SK-N-SH treated with all-trans-retinoic acid at 6 μM for 48 hours (cell line): Measurements from ENCODE around the gene TICRR.

Experiments used
- ATAC-seq: fragments of 200-7000 bp; cut with Tn5 transposase; 3 replicates; pipeline ENCODE4 v1.9.1; 2020; ENCODE audit warnings: mild to moderate bottlenecking, moderate library complexity
- ARNTL ChIP-seq: fragments of 450-650 bp; formaldehyde crosslinking; IDR thresholded peaks from 2 replicates; pipeline ENCODE4 v1.5.0; 2020; ENCODE audit warnings: low read depth, mild to moderate bottlenecking, moderate library complexity, borderline replicate concordance
- CSDC2 ChIP-seq: fragments of 250-450 bp; sonication (Bioruptor Pico); IDR thresholded peaks from 2 replicates; pipeline ENCODE4 v1.5.0; 2020; ENCODE audit warnings: mild to moderate bottlenecking, moderate library complexity
- CSRNP3 ChIP-seq: fragments of 250-450 bp; sonication (Bioruptor Pico); IDR thresholded peaks from 2 replicates; pipeline ENCODE4 v1.5.1; 2021; ENCODE audit warnings: mild to moderate bottlenecking, moderate library complexity
- ESRRG ChIP-seq: fragments of 250-450 bp; sonication (Bioruptor Pico); IDR thresholded peaks from 2 replicates; pipeline ENCODE4 v1.6.1; 2021; ENCODE audit warnings: mild to moderate bottlenecking
- GLIS3 ChIP-seq: fragments of 250-450 bp; sonication (Bioruptor Pico); IDR thresholded peaks from 2 replicates; pipeline ENCODE4 v1.5.0; 2020; ENCODE audit warnings: mild to moderate bottlenecking, moderate library complexity
- ISL1 ChIP-seq: fragments of 250-450 bp; sonication (Bioruptor Pico); IDR thresholded peaks from 2 replicates; pipeline ENCODE4 v2.1.2; 2022; ENCODE audit warnings: mild to moderate bottlenecking, moderate library complexity
- OSR1 ChIP-seq: fragments of 250-450 bp; sonication (Bioruptor Pico); IDR thresholded peaks from 2 replicates; pipeline ENCODE4 v1.8.0; 2022; ENCODE audit warnings: moderate library complexity, mild to moderate bottlenecking, inconsistent platforms
- PATZ1 ChIP-seq: fragments of 250-450 bp; sonication (Bioruptor Pico); IDR thresholded peaks from 2 replicates; pipeline ENCODE4 v1.8.0; 2020; ENCODE audit warnings: mild to moderate bottlenecking, moderate library complexity, borderline replicate concordance
- POU6F1 ChIP-seq: fragments of 250-450 bp; sonication (Bioruptor Pico); IDR thresholded peaks from 2 replicates; pipeline ENCODE4 v1.8.0; 2021; ENCODE audit warnings: low read depth, mild to moderate bottlenecking, moderate library complexity, borderline replicate concordance
- PPARA ChIP-seq: fragments of 250-450 bp; sonication (Bioruptor Pico); IDR thresholded peaks from 2 replicates; pipeline ENCODE4 v1.5.0; 2020; ENCODE audit warnings: mild to moderate bottlenecking, borderline replicate concordance
- RARB ChIP-seq: fragments of 250-450 bp; sonication (Bioruptor Pico); IDR thresholded peaks from 2 replicates; pipeline ENCODE4 v1.8.0; 2021; ENCODE audit warnings: mild to moderate bottlenecking, moderate library complexity
- TCF4 ChIP-seq: fragments of 250-450 bp; sonication (Bioruptor Pico); IDR thresholded peaks from 2 replicates; pipeline ENCODE4 v1.8.0; 2021; ENCODE audit warnings: mild to moderate bottlenecking, moderate library complexity, borderline replicate concordance
- TOX ChIP-seq: fragments of 250-450 bp; sonication (Bioruptor Pico); IDR thresholded peaks from 2 replicates; pipeline ENCODE4 v1.8.0; 2021; ENCODE audit warnings: mild to moderate bottlenecking, moderate library complexity, borderline replicate concordance
- TSHZ2 ChIP-seq: fragments of 250-450 bp; sonication (Bioruptor Pico); IDR thresholded peaks from 2 replicates; pipeline ENCODE4 v1.5.0; 2020; ENCODE audit warnings: mild to moderate bottlenecking, moderate library complexity
- ZC3H10 ChIP-seq: fragments of 250-450 bp; sonication (Bioruptor Pico); IDR thresholded peaks from 2 replicates; pipeline ENCODE4 v1.5.1; 2021; ENCODE audit warnings: mild to moderate bottlenecking, moderate library complexity
- ZFP3 ChIP-seq: fragments of 250-450 bp; sonication (Bioruptor Pico); IDR thresholded peaks from 2 replicates; pipeline ENCODE4 v1.5.0; 2020; ENCODE audit warnings: mild to moderate bottlenecking, moderate library complexity
- ZFP30 ChIP-seq: fragments of 450-650 bp; formaldehyde crosslinking; IDR thresholded peaks from 2 replicates; pipeline ENCODE4 v1.5.0; 2022; ENCODE audit warnings: mild to moderate bottlenecking, moderate library complexity
- ZNF565 ChIP-seq: fragments of 450-650 bp; formaldehyde crosslinking; conservative IDR thresholded peaks from 2 replicates; pipeline ENCODE4 v1.5.0; 2020; ENCODE audit warnings: low read depth, mild to moderate bottlenecking, moderate library complexity
- ZNF70 ChIP-seq: fragments of 450-650 bp; formaldehyde crosslinking; IDR thresholded peaks from 2 replicates; pipeline ENCODE4 v1.5.0; 2020; ENCODE audit warnings: mild to moderate bottlenecking, moderate library complexity
- ZNF8 ChIP-seq: fragments of 450-650 bp; formaldehyde crosslinking; IDR thresholded peaks from 2 replicates; pipeline ENCODE4 v1.5.0; 2020; ENCODE audit warnings: mild to moderate bottlenecking, moderate library complexity

Gene TICRR

GRCh38 chr15:89640245-89640644, 65.0 kb downstream of the TICRR start:
- no peak for ATAC-seq

GRCh38 chr15:89641053-89641452, 65.8 kb downstream of the TICRR start:
- TF ChIP-seq TCF4 (CRISPR knock-in tag) (no peak), ZNF70 (no peak)
- TF ChIP-seq, all 23 proteins: peak for 0

More at GRCh38 chr15:89640245-89640644, 65.0 kb downstream of the TICRR start:
- no peak for TF ChIP-seq PPARA (CRISPR knock-in tag)
- no peak for TF ChIP-seq ZNF565 (CRISPR knock-in tag)
- TF ChIP-seq ZNF8 = no peak
- TF ChIP-seq ISL1 (CRISPR knock-in tag) = no peak
- TF ChIP-seq ESRRG (CRISPR knock-in tag) = no peak
- TF ChIP-seq CSRNP3 (CRISPR knock-in tag) = no peak
- no peak for TF ChIP-seq OSR1 (CRISPR knock-in tag)
- no peak for TF ChIP-seq ARNTL (CRISPR knock-in tag)
- no peak for TF ChIP-seq PATZ1
- no peak for TF ChIP-seq ZFP3 (CRISPR knock-in tag)
- no peak for TF ChIP-seq RARB (CRISPR knock-in tag)
- TF ChIP-seq ZNF70 = no peak
- no peak for TF ChIP-seq TSHZ2
- no peak for TF ChIP-seq ZFP30 (CRISPR knock-in tag)
- TF ChIP-seq, all 23 proteins: peak for 0

GRCh38 chr15:89642106-89642505, 66.8 kb downstream of the TICRR start:
- no peak for ATAC-seq
- TF ChIP-seq CSRNP3 (CRISPR knock-in tag) (no peak), CSDC2 (CRISPR knock-in tag) (no peak), TOX (no peak), RARB (CRISPR knock-in tag) (no peak), ZNF70 (no peak), POU6F1 (CRISPR knock-in tag) (no peak), ISL1 (CRISPR knock-in tag) (no peak), TSHZ2 (no peak), ZNF8 (no peak), ZFP3 (CRISPR knock-in tag) (no peak), GLIS3 (CRISPR knock-in tag) (no peak), ZFP30 (CRISPR knock-in tag) (no peak), TCF4 (CRISPR knock-in tag) (no peak), ZNF565 (CRISPR knock-in tag) (no peak), PPARA (CRISPR knock-in tag) (no peak), OSR1 (CRISPR knock-in tag) (no peak), ZC3H10 (CRISPR knock-in tag) (no peak)

More at GRCh38 chr15:89641053-89641452, 65.8 kb downstream of the TICRR start:
- no peak for ATAC-seq
